HepG2 (cell line): ENCODE results near the gene MNAT1. TPM values are rescaled to one million over a fixed set of nuclear protein-coding genes. Genes with fewer than 3 reads are reported as not detected.
A peak's percentile ranks its signal among the peaks of the same experiment; 100 is the strongest.

Experiments used
- CERS6 ChIP-seq: sonication (generic); formaldehyde crosslinking; IDR thresholded peaks from 2 replicates; pipeline ENCODE4 v1.5.0; 2020; ENCODE audit warnings: missing genetic modification reagents
- FOSL2 ChIP-seq: sonication (generic); formaldehyde crosslinking; IDR thresholded peaks from 2 replicates; pipeline ENCODE4 v1.4.0; 2020; ENCODE audit warnings: missing genetic modification reagents
- FOXM1 ChIP-seq: sonication (generic); formaldehyde crosslinking; IDR thresholded peaks from 2 replicates; pipeline ENCODE4 v1.5.0; 2020; ENCODE audit warnings: missing genetic modification reagents
- GATAD2A ChIP-seq: IDR thresholded peaks from 2 replicates; pipeline ENCODE4 v1.6.1; 2016
- GTF3A ChIP-seq: sonication (generic); formaldehyde crosslinking; conservative IDR thresholded peaks from 2 replicates; pipeline ENCODE4 v1.4.0; 2020; ENCODE audit warnings: mild to moderate bottlenecking, missing genetic modification reagents
- HBP1 ChIP-seq: IDR thresholded peaks from 2 replicates; pipeline ENCODE4 v1.6.1; 2016; ENCODE audit warnings: low read depth, control low read depth
- IKZF1 ChIP-seq: fragments of 450-650 bp; IDR thresholded peaks from 2 replicates; pipeline ENCODE4 v1.7.1; 2016
- REPIN1 ChIP-seq: sonication (generic); formaldehyde crosslinking; IDR thresholded peaks from 2 replicates; pipeline ENCODE4 v1.8.0; 2022; ENCODE audit warnings: missing genetic modification reagents, low read depth, mild to moderate bottlenecking, borderline replicate concordance
- UBTF ChIP-seq: sonication (generic); formaldehyde crosslinking; IDR thresholded peaks from 2 replicates; pipeline ENCODE4 v1.4.0; 2020; ENCODE audit warnings: mild to moderate bottlenecking, missing genetic modification reagents
- ZNF20 ChIP-seq: sonication (generic); formaldehyde crosslinking; IDR thresholded peaks from 2 replicates; pipeline ENCODE4 v1.4.0; 2020; ENCODE audit warnings: mild to moderate bottlenecking, moderate library complexity, missing genetic modification reagents
- ZNF414 ChIP-seq: sonication (generic); formaldehyde crosslinking; IDR thresholded peaks from 2 replicates; pipeline ENCODE4 v1.5.0; 2020; ENCODE audit warnings: missing genetic modification reagents
- ZNF607 ChIP-seq: sonication (generic); formaldehyde crosslinking; IDR thresholded peaks from 2 replicates; pipeline ENCODE4 v1.5.1; 2020; ENCODE audit warnings: missing genetic modification reagents, mild to moderate bottlenecking, borderline replicate concordance
- polyA plus RNA-seq, 8 experiments: library from polyadenylated mRNA; depleted of rRNA in 3 of 8; stranded (reverse) in 7 of 8; unstranded in 1 of 8; fragments of >200 nt; fragmentation: Illumina TruSeq in 4 of 8; extraction: Trizol in 4 of 8; gene quantifications; 2 replicates each; pipeline versions ENCODE4 v1.2.1 to v1.2.3, GENCODE V29; 2011 to 2016; ENCODE audit warnings: low read depth in 4 of 8, missing spikeins in 1 of 8, mixed read lengths in 1 of 8; ENCODE audit not compliant: insufficient read depth in 1 of 8
- total RNA-seq, 5 experiments: library from RNA; depleted of rRNA; stranded (reverse); fragments of >200 nt; fragmentation: Illumina TruSeq; extraction: Trizol; gene quantifications; 2 replicates each; pipeline ENCODE4 v1.2.3, GENCODE V29; 2016; ENCODE audit warnings: low read depth in 1 of 5
- TF ChIP-seq, protein P1 (sequence below): IDR thresholded peaks from 2 replicates; pipeline ENCODE4 v1.6.1; 2012; ENCODE audit warnings: low read length, improper control_type of control experiment
- TF ChIP-seq, protein P2 (sequence below): sonication (generic); formaldehyde crosslinking; IDR thresholded peaks from 2 replicates; pipeline ENCODE4 v1.8.0; 2022; ENCODE audit warnings: low read depth, missing genetic modification reagents
- TF ChIP-seq, protein P3 (sequence below): IDR thresholded peaks from 2 replicates; pipeline ENCODE4 v1.6.1; 2018; ENCODE audit warnings: missing genetic modification reagents, mild to moderate bottlenecking, missing compliant biosample characterization

MNAT1 gene
- total and polyA plus RNA-seq, 2 of the 13 experiments (the other 11 are each of a cell fraction or from before 2014, with no cell fraction given), result 49.2 to 94.8 TPM

GRCh38 chr14:60721326-60722106 is 13.0 kb upstream of the MNAT1 start (continued):
- TF ChIP-seq, protein P1, sequence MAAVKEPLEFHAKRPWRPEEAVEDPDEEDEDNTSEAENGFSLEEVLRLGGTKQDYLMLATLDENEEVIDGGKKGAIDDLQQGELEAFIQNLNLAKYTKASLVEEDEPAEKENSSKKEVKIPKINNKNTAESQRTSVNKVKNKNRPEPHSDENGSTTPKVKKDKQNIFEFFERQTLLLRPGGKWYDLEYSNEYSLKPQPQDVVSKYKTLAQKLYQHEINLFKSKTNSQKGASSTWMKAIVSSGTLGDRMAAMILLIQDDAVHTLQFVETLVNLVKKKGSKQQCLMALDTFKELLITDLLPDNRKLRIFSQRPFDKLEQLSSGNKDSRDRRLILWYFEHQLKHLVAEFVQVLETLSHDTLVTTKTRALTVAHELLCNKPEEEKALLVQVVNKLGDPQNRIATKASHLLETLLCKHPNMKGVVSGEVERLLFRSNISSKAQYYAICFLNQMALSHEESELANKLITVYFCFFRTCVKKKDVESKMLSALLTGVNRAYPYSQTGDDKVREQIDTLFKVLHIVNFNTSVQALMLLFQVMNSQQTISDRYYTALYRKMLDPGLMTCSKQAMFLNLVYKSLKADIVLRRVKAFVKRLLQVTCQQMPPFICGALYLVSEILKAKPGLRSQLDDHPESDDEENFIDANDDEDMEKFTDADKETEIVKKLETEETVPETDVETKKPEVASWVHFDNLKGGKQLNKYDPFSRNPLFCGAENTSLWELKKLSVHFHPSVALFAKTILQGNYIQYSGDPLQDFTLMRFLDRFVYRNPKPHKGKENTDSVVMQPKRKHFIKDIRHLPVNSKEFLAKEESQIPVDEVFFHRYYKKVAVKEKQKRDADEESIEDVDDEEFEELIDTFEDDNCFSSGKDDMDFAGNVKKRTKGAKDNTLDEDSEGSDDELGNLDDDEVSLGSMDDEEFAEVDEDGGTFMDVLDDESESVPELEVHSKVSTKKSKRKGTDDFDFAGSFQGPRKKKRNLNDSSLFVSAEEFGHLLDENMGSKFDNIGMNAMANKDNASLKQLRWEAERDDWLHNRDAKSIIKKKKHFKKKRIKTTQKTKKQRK, result no peak
- TF ChIP-seq FOXM1 (CRISPR knock-in tag), result no peak
- TF ChIP-seq ZNF607 (CRISPR knock-in tag), result 0 out of 2 replicates have a peak, but pooled peaks have one; percentile 26
- TF ChIP-seq, protein P2, sequence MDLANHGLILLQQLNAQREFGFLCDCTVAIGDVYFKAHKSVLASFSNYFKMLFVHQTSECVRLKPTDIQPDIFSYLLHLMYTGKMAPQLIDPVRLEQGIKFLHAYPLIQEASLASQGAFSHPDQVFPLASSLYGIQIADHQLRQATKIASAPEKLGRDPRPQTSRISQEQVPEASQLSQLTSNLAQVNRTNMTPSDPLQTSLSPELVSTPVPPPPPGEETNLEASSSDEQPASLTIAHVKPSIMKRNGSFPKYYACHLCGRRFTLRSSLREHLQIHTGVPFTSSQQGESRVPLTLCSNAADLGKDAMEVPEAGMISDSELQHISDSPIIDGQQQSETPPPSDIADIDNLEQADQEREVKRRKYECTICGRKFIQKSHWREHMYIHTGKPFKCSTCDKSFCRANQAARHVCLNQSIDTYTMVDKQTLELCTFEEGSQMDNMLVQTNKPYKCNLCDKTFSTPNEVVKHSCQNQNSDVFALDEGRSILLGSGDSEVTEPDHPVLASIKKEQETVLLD (CRISPR knock-in tag), result 0 out of 2 replicates have a peak, but pooled peaks have one; percentile 27
- no peak for TF ChIP-seq IKZF1
- no peak; the same call in 1 of the 2 replicates for TF ChIP-seq HBP1 (CRISPR knock-in tag)
- peak; percentile 12; the same call in 1 of the 2 replicates for TF ChIP-seq ZNF414 (CRISPR knock-in tag)
- TF ChIP-seq REPIN1, result no peak
- peak; percentile 34; the same call in 1 of the 2 replicates for TF ChIP-seq GATAD2A (CRISPR knock-in tag)
- no peak for TF ChIP-seq ZNF20 (CRISPR knock-in tag)
- TF ChIP-seq, protein P3, sequence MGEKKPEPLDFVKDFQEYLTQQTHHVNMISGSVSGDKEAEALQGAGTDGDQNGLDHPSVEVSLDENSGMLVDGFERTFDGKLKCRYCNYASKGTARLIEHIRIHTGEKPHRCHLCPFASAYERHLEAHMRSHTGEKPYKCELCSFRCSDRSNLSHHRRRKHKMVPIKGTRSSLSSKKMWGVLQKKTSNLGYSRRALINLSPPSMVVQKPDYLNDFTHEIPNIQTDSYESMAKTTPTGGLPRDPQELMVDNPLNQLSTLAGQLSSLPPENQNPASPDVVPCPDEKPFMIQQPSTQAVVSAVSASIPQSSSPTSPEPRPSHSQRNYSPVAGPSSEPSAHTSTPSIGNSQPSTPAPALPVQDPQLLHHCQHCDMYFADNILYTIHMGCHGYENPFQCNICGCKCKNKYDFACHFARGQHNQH, result peak; percentile 48; the same call in 1 of the 2 replicates
- TF ChIP-seq FOSL2, result peak; percentile 93
- TF ChIP-seq UBTF (CRISPR knock-in tag), result peak; percentile 77
- no peak for TF ChIP-seq CERS6 (CRISPR knock-in tag)
- 0 out of 2 replicates have a peak, but pooled peaks have one; percentile 12 for TF ChIP-seq GTF3A (CRISPR knock-in tag)
